ENCODE results near the gene TTLL1.
"Not testable (repeated sequence)": the region's sequence is repeated elsewhere in the genome, so short reads cannot be mapped to it uniquely, and the experiment has no call there.

TTLL1 gene

DNA sequence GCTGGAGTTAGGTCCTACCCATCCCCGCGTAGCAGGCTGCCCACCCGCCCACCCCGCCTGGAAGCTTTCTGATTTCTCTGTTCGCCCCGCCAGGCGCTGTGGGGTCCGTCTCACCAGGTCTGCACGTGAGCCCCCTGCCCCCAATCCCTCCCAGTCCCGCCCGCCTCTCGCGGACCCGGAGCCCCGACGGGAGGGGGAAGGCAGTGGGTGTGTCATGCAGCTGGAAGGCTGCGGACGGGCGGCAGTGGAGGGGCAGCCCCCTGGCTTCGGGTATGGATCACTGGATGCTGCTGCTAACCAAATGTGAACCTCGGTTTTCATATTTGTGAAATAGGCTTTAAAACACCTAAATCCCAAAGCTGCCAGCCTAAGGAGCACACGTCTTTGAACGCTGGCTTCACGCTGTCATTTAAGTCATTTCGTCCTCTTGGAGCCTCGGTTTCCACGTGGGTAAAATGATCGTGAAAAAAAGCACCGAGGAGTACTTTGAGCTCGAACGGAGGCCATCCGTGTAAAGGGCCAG, 20.8 kb upstream of the TTLL1 start:
- DNase-seq = peak in 4 of 6 experiments; percentile 44 to 96 (median 94)

DNA sequence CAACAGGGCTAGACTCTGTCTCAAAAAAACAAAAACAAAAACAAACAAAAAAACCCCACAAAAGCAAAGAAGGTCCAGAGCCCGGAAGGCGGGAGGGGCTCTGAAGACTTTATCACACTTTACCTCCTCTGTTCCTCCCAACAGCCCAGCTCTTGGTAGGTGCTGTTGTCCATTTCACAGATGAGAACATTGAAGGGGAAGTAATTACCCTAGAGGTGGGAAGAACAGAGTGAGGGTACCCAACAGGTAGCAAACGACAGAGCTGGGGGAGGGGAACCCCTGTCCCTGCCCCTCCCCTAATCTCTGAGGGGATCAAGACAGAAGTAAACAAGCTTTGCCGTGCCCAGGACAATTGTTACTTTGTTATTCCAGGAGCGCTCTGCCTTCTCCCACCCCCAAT, 20.3 kb upstream of the TTLL1 start:
- no peak for DNase-seq

DNA sequence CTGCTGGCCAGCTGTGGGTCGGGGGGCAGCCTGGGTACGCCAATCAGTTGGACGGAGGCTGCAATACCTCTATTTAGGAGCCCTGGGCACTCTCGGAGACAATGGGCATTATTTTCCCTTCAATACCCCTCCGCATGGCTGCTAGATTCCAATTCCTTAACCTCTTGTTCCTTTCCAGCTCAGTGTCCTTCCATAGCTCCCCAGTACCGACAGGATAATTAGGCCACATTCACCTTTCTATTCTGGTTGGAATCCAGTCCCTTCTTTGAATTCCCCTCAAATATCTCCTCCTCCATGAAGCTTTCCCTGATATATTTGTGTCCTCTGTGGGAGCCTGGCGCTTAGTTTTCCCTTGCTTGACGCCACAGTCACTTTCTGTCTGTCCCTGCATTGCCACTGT, 17.1 kb upstream of the TTLL1 start:
- no peak for DNase-seq

DNA sequence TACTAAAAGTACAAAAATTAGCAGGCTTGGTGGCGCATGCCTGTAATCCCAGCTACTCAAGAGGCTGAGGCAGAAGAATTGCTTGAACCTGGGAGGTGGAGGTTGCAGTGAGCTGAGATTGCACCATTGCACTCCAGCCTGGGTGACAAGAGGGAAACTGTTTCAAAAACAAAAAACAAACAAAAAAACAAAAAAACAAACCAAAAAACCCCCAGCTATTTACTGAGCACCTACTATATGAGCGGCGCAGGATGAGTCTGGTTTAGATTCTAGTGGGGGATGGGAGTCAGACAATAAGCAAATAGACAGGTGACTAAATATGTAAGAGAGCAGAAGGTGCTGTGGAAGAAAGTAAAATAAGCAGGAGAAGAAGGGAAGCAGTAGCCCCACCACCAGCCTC, 15.8 kb upstream of the TTLL1 start:
- not testable (repeated sequence) for DNase-seq

DNA sequence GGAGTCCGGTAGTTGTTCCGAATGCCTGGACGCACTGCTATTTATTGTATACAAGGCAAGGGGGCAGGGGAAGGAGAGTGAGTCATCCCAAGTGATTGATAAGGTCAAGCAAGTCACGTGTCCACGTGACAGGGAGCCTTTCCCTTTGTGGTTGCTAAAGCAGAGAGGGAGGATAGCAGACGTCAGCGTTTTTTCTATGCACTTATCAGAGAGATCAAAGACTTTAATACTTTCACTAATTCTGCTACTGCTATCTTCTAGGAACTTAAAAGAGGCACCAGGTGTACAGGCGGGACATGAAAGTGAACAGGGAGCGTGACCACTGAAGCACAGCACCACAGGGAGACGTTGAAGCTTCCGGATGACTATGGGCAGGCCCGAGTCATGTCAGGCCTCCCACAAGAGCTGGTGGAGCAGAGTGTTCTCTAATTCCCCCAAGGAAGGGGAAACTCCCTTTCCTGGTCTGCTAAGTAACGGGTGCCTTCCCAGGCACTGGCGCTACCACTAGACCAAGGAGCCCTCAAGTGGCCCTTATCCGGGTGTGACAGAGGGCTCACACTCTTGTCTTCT, 14.9 kb upstream of the TTLL1 start:
- peak in 1 of 6 experiments; percentile 7 for DNase-seq

GRCh38 chr22:43101306-43101705, 12.1 kb upstream of the TTLL1 start:
- DNase-seq = no peak

GRCh38 chr22:43100225-43100624, 11.0 kb upstream of the TTLL1 start:
- no peak for DNase-seq

DNA sequence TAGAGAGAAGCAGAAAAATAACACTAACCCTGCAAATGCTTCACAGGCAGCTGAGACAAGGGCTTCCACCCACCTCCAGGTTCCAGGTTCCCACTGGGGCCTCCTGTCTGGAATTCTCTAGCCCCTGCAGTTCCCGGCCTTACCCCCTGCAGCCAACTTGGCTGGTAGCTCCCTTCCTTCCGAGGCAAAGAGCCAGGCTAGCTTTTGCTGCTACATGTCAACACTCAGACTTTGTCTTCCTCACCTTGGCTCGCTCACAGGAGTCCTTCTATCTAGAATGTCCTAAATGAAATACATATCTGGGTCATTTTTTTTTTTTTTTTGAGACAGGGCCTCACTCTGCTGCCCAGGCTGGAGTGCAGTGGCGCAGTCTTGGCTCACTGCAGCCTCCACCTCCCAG, 9.9 kb upstream of the TTLL1 start:
- no peak for DNase-seq

DNA sequence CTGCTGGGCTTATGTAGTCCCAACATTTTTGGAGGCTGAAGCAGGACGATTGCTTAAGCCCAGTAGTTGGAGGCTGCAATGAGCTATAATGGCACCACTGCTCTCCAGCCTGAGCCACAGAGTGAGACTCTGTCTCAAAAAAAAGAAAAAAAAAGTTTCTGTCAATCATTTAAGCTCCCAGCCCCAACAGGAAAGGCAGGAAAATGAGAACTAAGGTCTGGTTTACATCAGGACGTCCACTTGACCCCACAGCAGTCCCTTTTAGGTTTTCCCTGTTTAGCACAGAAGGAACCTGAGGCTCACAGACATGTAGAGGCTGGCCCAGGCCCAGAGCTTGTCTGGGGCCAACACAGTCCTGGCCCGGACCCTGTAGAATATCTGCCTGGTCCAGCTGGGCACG, 9.2 kb upstream of the TTLL1 start:
- no peak for DNase-seq

- no peak for DNase-seq
These were observed 7.2 kb upstream of the TTLL1 start for GRCh38 chr22:43096420-43096819.

DNA sequence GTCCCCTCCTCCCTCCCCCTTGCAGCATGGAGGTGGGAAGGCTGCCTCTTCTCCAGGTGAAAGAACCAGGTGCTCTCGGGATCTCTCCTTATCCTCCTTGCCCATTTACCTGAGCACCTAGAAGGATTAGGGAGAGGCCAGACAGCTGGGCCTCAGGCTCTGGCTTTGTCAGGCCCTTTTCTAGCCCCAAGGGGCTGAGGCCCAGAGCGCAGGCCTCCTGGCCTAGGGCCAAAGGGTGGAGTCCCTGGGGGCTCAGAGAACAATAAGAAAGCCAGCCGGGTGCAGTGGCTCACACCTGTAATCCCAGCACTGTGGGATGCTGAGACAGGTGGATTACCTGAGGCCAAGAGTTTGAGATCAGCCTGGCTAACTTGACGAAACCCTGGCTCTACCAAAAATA, 5.4 kb upstream of the TTLL1 start:
- DNase-seq = no peak

DNA sequence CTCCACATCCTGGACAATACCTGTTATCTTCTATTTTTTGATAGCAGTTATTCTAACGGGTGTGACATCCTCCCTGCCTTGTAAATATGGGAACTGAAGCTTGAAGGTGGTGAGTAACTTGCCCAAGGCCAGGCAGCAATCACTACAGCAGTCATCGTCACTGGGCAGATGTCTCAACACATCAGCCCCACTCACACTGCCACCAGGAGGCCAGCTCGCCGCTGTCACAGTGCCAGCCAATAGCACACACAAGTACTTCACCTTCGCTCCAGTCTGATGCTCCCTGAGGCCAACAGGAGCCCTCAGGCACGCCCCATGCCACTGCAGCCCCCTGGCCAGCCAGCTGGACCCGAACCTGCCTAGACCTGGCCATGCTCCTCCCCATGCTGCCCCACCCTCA, 4.9 kb upstream of the TTLL1 start:
- DNase-seq = no peak

GRCh38 chr22:43092085-43092484, 2.9 kb upstream of the TTLL1 start:
- no peak for DNase-seq

GRCh38 chr22:43090130-43090789, 1.1 kb upstream of the TTLL1 start:
- DNase-seq = peak; percentile 3 to 46 (median 23)

- no peak for DNase-seq
These were observed 586 bp downstream of the TTLL1 start for GRCh38 chr22:43088627-43088983.

DNA sequence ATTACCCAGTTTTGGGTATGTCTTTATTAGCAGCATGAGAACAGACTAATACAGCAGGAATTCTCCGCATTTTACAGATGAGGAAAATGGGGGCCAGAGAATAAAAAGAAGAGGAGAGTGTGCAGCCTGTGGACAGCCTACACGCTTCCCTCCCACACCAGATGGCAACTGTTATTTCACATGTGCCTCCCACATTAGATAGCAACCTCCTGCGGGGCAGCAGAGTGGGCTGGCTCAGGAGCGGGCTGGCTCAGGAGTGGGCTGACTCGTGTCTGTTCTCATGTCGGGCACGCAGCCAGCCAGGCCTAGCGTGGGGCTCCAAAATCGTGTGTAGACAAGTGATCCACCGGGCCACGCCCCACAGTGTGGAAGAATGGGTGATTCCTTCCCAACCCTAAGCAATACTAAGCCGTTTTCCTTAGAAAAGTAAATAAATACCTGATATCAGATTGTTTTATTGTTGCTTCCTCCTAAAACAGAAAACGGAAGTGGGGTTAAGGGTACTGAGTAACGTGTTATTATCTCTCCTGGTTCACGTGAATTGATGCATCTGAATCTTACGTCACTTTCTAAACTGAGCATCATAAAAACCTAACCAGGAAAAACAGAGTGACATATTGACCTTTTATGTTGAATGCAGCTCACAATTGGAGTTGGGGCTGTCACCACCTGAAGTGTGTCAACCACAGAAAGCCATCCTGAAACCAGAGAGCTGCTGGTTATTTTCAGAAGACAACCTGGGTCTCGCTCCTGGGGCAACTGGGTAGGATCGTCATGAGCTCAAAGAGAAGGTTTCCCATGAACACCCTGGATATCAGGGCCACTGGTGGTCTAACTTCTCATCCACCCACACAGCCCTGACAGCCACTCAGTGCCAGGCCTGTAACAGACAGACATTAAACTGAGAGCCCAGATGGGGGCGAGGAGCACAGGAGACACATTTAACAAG, 3.3 kb downstream of the TTLL1 start:
- DNase-seq = no peak

DNA sequence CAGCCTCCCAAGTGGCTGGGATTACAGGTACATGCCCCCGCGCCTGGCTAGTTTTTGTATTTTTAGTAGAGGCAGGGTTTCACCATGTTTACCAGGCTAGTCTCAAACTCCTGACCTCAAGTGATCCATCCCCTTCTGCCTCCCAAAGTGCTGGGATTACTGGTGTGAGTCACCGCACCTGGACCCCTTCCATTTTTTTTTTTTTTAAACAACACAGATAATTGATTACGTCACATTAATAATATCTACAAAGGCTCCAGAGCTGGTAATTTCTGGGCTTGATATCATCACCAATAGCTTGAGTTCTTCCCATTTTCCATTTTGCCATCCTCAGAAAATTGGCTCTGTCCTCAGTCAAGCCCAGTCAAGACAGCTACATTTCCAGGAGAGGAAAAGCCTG, 7.2 kb downstream of the TTLL1 start:
- no peak for DNase-seq

- DNase-seq = no peak
These were observed 8.6 kb downstream of the TTLL1 start for GRCh38 chr22:43080616-43081015.

DNA sequence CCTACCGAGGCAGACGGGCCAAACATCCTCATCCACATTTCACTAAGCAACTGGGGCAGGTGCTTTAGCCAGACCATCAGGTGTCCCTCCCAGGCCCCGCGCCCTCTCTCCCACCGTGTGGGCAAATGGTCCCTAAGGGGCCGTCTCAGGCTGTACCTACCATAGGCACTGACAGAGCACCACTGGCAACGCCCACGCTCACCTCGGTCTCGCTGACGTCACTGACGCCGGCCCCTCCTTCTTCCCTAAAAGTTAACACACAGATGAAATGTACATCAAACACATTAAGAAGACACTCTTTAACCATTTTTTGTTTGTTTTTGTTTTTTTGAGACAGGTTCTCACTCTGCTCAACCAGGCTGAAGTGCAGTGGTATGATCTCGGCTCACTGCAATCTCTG, 9.4 kb downstream of the TTLL1 start:
- DNase-seq = no peak

- DNase-seq = no peak
These were observed 10.7 kb downstream of the TTLL1 start for GRCh38 chr22:43078522-43078921.

DNA sequence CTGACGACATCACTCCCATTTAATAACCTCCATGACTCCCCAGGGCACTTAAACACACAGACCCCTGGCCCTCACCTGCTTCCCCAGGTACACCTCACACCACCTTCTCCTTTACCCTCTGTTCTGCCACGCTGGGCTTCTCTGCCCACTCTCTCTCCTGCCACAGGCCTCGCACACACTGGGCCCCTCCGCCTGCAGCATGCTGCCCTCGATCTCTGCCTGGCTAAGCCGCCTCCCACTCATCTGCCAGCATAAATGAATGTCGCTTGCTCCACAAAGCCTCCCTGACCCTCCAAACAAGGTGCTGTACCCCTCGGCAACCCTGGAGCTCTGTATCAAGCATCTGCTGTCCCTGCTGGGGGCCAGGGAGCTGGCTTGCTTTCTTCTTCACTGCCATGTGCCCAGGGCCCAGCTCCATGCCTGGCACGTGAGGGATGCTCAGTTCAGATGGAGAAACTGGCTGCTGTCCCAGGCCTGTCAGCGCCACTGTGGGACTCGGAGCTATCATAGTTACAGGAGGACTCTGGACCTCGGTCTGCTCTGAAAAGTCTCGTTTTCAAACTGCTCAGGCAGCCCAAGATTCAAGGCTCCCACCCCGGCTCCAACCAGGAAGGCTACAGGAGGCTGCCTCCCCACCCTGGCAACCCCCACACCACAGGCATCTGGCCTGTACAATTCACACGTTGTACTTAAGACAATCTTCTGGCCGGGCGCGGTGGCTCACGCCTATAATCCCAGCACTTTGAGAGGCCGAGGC, 11.9 kb downstream of the TTLL1 start:
- no peak for DNase-seq

- no peak for DNase-seq
These were observed 22.3 kb downstream of the TTLL1 start for GRCh38 chr22:43066844-43067385.

DNA sequence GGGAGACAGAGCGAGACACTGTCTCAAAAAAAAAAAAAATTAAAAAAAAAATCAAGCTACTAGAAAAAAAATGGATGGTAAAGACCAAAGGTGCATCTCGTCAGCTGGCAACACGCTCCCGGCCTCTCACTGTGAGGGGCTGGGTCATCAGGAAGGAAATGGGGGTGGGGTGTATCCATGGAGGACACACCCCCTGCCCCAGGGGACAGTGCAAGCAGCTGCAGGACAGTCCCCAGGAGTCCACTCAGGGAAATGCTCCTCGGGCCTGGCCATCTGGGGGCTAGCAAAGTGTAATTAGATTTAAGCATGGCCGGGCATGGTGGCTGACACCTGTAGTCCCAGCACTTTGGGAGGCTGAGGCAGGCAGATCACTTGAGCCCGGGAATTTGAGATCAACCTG, 23.1 kb downstream of the TTLL1 start:
- DNase-seq = no peak

Data from stimulated activated naive CD4-positive, alpha-beta T cell (primary cell).